Stimulated activated CD8-positive, alpha-beta memory T cell treated with anti-CD3 and anti-CD28 coated beads, Interleukin-2, amount 100 ng/mL, for 48 hours (primary cell): ENCODE results near the gene SH3RF3.

Experiments
- DNase-seq, 2 donors: peaks; one replicate each; pipeline ENCODE4 v3.0.0-alpha.2; 2020; ENCODE audit warnings: low read depth in 2 of 2

Gene SH3RF3

DNA sequence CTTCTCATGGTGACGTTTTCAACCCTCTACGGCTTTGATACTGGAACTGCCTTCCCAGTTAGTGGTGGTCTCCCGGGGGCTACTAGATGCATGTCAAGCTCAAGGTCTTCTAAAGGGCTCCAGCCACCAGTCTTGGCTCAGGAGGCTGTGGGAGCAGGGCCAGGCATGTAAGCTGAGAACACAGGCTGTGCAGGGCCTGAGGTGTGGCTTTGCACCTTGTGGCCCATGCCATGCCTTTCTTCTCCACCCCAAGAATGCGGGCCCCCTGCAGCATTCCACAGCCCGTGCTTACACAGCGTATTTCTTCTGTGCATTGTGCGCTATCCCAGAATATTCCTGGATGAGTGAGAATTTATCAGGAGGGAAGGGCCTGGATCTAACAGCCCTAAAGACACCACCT lies 339.9 kb downstream of the SH3RF3 start:
- DNase-seq: no peak

GRCh38 chr2:109471658-109472057 lies 342.7 kb downstream of the SH3RF3 start:
- DNase-seq: no peak

DNA sequence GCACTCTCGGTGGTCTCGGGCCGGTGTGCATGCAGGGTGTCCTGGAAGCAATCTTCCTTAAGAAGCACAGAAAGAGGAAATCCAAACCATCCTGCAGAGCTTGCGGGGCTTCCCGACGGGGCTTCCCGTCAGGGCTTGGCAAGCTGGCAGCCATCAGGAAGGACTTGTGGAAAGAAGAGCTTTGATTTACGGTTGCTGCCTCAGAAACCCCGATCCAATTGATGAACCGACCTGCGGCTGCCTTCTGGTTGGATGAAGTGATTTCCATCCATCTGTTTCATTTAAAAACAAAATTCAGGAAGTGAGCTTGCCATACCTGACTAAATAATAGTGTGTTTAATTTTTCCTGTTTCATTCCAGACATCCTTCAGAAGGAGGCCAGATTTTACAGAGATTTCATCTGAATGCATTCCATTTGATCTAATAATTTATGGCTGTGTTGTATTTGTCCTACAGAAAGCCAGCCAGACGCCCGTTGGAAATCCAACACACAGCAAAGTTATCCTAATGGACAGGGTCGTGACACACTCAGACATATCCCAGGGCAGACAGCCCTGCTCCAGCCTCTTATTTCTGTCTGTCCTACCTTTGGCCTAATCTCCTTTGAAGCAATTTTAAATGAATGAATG lies 343.4 kb downstream of the SH3RF3 start:
- DNase-seq: no peak

GRCh38 chr2:109472974-109473373 lies 344.0 kb downstream of the SH3RF3 start:
- no peak for DNase-seq

DNA sequence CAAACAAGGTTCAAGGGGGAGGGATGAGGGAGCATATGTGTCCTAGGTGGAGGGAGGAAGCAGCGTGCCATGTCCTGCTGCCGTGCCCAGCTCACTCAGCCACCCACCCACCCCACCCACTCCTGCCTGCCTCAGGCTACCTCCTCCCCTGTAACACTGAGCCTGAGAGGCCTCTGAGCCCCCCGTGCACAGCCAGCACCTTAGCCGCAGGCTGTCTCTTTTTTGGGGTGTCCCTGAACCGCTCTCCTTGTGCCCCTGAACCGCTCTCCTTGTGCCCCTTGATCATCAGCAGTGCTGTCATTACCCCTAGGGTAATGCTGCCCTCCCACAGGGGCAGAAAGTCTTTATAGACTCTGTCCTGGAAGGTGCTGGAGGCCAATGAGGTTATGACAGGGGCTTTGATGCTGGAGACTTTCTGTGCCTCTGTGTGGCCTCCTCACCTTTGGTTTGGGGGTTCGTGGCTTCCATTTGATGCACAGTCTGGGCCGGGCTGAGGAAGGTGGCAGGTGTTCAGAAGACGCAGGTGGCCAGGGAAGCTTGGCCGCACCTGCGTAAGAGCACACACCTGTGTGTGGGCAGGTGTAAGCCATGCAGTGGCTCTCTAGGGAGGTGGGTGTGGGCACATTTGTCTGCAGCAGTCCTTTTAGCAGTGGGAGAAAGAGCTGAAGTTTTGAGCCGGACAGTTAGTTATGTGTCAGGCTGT lies 344.8 kb downstream of the SH3RF3 start:
- no peak for DNase-seq

- DNase-seq: no peak
Measured at GRCh38 chr2:109474319-109474825, 345.4 kb downstream of the SH3RF3 start.

DNA sequence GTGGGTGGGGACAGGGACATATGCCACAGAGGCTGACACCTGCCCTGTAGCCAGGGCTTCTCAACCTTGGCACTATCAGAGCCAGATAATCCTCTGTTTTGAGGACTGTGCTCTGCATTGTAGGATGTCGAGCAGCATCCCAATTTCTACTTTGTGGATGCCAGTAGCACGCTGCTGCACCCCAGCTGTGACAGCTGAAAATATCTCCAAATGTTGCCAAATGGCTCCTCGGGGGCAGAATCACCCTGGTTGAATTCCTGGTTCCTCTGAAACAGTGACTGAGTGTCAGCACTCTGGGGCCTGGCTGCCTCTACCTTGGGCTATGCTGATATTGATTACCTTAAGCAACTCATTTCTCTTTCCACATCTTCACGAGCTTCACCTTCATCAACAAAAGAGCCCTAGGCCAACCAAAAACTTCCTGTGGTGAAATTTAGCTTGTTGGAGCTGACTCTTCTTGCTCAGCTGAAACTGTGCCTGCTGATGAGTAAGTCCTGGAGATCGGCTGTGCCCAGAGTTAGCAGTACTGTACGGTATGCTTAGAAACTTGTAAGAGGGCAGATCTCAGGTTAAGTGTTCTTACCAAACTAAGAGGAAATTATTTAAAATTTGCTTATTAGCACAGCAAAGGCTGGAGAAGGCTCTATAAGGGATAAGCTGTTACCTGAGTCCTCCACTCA lies 346.7 kb downstream of the SH3RF3 start:
- DNase-seq: no peak

DNA sequence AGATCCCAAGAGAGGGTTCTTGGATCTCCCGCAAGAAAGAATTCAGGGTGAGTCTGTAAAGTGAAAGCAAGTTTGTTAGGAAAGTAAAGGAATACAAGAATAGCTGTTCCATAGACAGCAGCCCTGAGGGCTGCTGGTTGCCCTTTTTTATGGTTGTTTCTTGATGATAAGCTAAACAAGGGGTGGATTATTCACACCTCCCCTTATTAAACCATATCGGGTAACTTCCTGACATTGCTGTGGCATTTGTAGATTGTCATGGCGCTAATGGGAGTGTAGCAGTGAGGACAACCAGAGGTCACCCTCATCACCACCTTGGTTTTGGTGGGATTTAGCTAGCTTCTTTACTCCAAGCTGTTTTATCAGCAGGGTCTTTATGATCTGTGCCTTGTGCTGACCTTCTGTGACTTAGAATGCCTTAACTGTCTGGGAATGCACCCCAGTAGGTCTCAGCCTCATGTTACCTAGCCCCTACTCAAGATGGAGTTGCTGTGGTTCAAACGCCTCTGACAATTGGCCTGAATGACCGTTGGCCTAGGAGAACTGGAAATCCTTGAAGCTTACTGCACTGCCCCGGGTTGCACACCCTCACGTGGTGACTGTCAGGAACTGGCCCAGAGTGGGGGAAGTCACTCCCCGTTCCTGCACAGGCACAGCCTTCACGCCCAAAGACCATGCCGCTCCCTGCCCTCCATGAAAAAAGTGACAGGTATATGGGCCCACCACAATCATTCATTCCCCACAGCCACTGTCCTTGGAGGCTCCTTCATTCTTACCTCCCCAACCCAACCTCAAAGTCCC lies 347.8 kb downstream of the SH3RF3 start:
- DNase-seq: no peak

GRCh38 chr2:109478906-109479493 lies 350.0 kb downstream of the SH3RF3 start:
- no peak for DNase-seq

DNA sequence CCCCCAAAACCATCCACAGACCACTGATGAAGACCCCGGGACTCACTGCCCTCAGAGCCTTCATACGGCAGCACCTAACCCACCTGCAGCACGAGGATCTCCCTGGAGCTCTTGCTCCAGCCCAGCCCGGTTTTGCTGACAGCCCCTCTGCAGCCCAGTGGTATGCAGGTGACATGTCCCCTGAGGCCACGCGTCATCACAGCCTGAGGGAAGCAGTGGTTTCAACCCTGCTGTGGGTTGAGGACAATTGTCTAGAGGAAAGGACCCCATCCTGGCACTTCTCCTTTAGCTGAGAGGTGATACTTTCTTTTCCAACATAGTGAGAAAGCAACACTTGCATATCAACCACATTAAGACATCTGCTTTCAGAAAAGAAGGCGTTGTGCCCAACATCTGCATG lies 350.8 kb downstream of the SH3RF3 start:
- no peak for DNase-seq

- DNase-seq: no peak
Measured at GRCh38 chr2:109480486-109481195, 351.6 kb downstream of the SH3RF3 start.

DNA sequence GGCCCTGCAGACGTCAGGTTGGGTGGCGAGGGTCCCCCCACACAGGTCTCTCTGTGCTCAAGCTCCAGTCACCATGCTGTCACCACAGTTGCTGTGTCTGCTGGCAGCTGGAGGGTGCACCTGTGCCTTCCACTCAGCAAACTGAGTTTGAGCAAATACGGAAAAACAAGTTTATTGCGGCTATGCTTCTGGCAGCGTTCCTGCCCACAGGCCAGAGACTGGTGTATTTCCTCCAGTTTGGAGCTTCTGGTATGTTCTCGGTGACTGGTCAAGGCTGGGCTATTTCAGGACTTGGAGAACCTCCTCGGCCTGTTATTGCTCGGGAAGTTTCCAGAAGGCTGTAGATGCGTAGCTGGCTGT lies 352.2 kb downstream of the SH3RF3 start:
- no peak for DNase-seq

- DNase-seq: no peak
Measured at GRCh38 chr2:109481599-109481998, 352.6 kb downstream of the SH3RF3 start.

DNA sequence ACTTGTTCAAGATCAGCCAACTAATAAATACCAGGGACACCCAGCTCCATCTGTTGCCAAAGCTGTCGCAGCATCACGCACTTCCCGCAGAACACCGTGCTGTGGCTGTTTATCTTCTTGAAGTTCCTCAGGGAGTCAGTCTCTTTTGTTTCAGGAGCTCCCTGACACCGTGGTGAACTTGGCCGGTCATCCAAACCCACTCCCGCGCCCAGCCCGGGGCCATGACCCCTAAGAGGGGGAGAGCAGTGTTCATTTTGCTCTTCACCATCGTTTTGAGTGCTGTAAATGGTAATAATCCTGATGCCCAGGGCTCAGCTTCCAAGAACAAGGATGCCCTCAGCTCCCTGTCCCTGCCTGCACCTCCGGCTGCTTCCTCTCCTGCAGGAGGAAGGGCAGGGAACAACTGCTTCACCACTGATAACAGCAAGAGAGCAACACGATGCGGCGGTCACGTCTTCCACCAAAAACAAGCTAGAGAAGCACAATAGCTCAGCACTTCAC lies 353.4 kb downstream of the SH3RF3 start:
- DNase-seq: no peak

GRCh38 chr2:109486711-109487535 lies 357.9 kb downstream of the SH3RF3 start:
- no peak for DNase-seq

- no peak for DNase-seq
Measured at GRCh38 chr2:109487536-109487869, 358.5 kb downstream of the SH3RF3 start.

GRCh38 chr2:109487871-109488655 lies 359.1 kb downstream of the SH3RF3 start:
- DNase-seq: no peak

- no peak for DNase-seq
Measured at GRCh38 chr2:109489296-109489695, 360.3 kb downstream of the SH3RF3 start.

GRCh38 chr2:109493176-109493935 lies 364.4 kb downstream of the SH3RF3 start:
- no peak for DNase-seq
